OCI-LY7 (cell line): Measurements from ENCODE around the gene TM4SF1. TPM values are rescaled to one million over a fixed set of nuclear protein-coding genes. Genes with fewer than 3 reads are reported as not detected.

ENCODE experiments used
- BruUV-seq: library from RNA; stranded (reverse); fragments of 400-500 nt; replicated peaks from 2 replicates; lab custom pipeline; 2021; lab: Mats Ljungman, UMichigan
- CTCF ChIA-PET: fragments of 300-600 bp; sonication (Branson Sonifier 250); formaldehyde crosslinking; loops from one replicate; lab custom pipeline; 2022; ENCODE audit warnings: antibody characterized with exemption; ENCODE audit not compliant: unreplicated experiment; lab: Charles Lee
- POLR2A ChIA-PET: fragments of 300-600 bp; sonication (Branson Sonifier 250); formaldehyde crosslinking; loops from one replicate; lab custom pipeline; 2022; ENCODE audit warnings: antibody characterized with exemption; lab: Charles Lee
- DNase-seq: peaks from one replicate; pipeline ENCODE4 v3.0.0-alpha.2; 2015; ENCODE audit warnings: low spot score
- H2AFZ ChIP-seq: fragments of 200-600 bp; sonication (generic), shearing (Covaris generic); 2 replicates; pipeline ENCODE4 v1.6.1; 2014; ENCODE audit warnings: mild to moderate bottlenecking, antibody characterized with exemption, low read length, moderate library complexity
- H3K27ac ChIP-seq: fragments of 200-600 bp; sonication (generic); 2 replicates; pipeline ENCODE4 v1.5.1; 2014; ENCODE audit warnings: mixed run types, low read depth, mild to moderate bottlenecking, moderate library complexity, low read length, inconsistent platforms; ENCODE audit not compliant: poor library complexity, severe bottlenecking
- H3K36me3 ChIP-seq: fragments of 200-600 bp; sonication (generic); 2 replicates; pipeline ENCODE4 v1.6.1; 2014; ENCODE audit warnings: mild to moderate bottlenecking, antibody characterized with exemption, low read length, moderate library complexity, mixed read lengths; ENCODE audit not compliant: insufficient read depth
- H3K4me1 ChIP-seq: fragments of 200-600 bp; sonication (generic); 2 replicates; pipeline ENCODE4 v1.5.1; 2014; ENCODE audit warnings: mild to moderate bottlenecking, low read length; ENCODE audit not compliant: insufficient read depth, poor library complexity, severe bottlenecking
- H3K4me2 ChIP-seq: fragments of 200-600 bp; sonication (generic); 2 replicates; pipeline ENCODE4 v1.6.1; 2014; ENCODE audit warnings: mild to moderate bottlenecking, low read length
- H3K4me3 ChIP-seq: fragments of 200-600 bp; sonication (generic); 2 replicates; pipeline ENCODE4 v1.5.1; 2014; ENCODE audit warnings: mild to moderate bottlenecking, low read depth, low read length; ENCODE audit not compliant: poor library complexity, severe bottlenecking
- H3K79me2 ChIP-seq: fragments of 200-600 bp; sonication (generic); 2 replicates; pipeline ENCODE4 v1.6.1; 2016; ENCODE audit warnings: low read depth, mild to moderate bottlenecking, low read length, moderate library complexity, mixed read lengths; ENCODE audit not compliant: insufficient read depth
- H3K9me2 ChIP-seq: fragments of 200-600 bp; sonication (generic); 2 replicates; pipeline ENCODE4 v1.6.1; 2016; ENCODE audit warnings: mild to moderate bottlenecking, low read length, mixed read lengths; ENCODE audit not compliant: insufficient read depth
- H3K9me3 ChIP-seq: fragments of 200-600 bp; sonication (generic); 2 replicates; pipeline ENCODE4 v1.6.1; 2014; ENCODE audit warnings: mild to moderate bottlenecking, mixed run types, low read length, mixed read lengths
- H4K20me1 ChIP-seq: fragments of 200-600 bp; sonication (generic); 2 replicates; pipeline ENCODE4 v1.6.1; 2014; ENCODE audit warnings: mild to moderate bottlenecking, antibody characterized with exemption, low read length, moderate library complexity, mixed read lengths; ENCODE audit not compliant: insufficient read depth
- CTCF ChIP-seq: fragments of 200-600 bp; sonication (generic); conservative IDR thresholded peaks from 2 replicates; pipeline ENCODE4 v1.5.1; 2014; ENCODE audit warnings: mild to moderate bottlenecking, antibody characterized with exemption, low read length, moderate library complexity, mixed read lengths
- EZH2phosphoT487 ChIP-seq: fragments of 200-600 bp; sonication (generic); IDR thresholded peaks from 2 replicates; pipeline ENCODE4 v1.6.1; 2018; ENCODE audit warnings: low read depth, borderline replicate concordance, mild to moderate bottlenecking, mixed run types, antibody characterized with exemption, low read length, moderate library complexity, mixed read lengths
- intact Hi-C: fragments of 100-400 bp; cut with micrococcal nuclease; formaldehyde crosslinking; loops from one replicate; pipeline ENCODE4 v1.10.0; 2022; ENCODE audit not compliant: unreplicated experiment
- total RNA-seq, 2 experiments: library from RNA; depleted of rRNA in 1 of 2; stranded (reverse); fragments of >200 nt in 1 of 2; shearing (Covaris generic) in 1 of 2; gene quantifications; 2 replicates each; pipeline ENCODE4 v1.2.3, GENCODE V29; 2014 to 2022

Gene TM4SF1
- total RNA-seq, 2 experiments from 2014 or later, result not detected

GRCh38 chr3:149319750-149320149, 57.7 kb downstream of the TM4SF1 start:
- no TSS peak for BruUV-seq
- Histone ChIP-seq H3K4me3 (no peak overlapping the region), H3K4me1 (no peaks in the 10 kb centered on the region), H3K9me2 (no peaks in the 10 kb centered on the region), H3K36me3 (no peaks in the 10 kb centered on the region), H3K9me3 (no peaks in the 10 kb centered on the region), H4K20me1 (no peaks in the 10 kb centered on the region), H2AFZ (no peak overlapping the region), H3K27ac (no peak overlapping the region), H3K4me2 (no peak overlapping the region), H3K79me2 (no peaks in the 10 kb centered on the region)
- ChIA-PET POLR2A (no interaction called here), CTCF (no interaction called here)
- TF ChIP-seq CTCF (no peak), EZH2phosphoT487 (no peak)
- intact Hi-C loops, result no loop called here
- no peak for DNase-seq

Other genes with a start within 250 kb of the TM4SF1 start
- 18.5 and 26.2 TPM in 2 replicates for gene HPS3, start 248.0 kb downstream of the TM4SF1 start, total RNA-seq (2014; rRNA removed; shearing (Covaris generic))
- gene HPS3, start 248.0 kb downstream of the TM4SF1 start, total RNA-seq (2022), result 38.8 and 46.3 TPM in 2 replicates
- not detected in 2 replicates for gene CP, start 155.8 kb downstream of the TM4SF1 start, total RNA-seq (2014; rRNA removed; shearing (Covaris generic))
- not detected in 2 replicates for gene CP, start 155.8 kb downstream of the TM4SF1 start, total RNA-seq (2022)
- not detected in 2 replicates for gene TM4SF18, start 44.0 kb downstream of the TM4SF1 start, total RNA-seq (2014; rRNA removed; shearing (Covaris generic))
- gene TM4SF18, start 44.0 kb downstream of the TM4SF1 start, total RNA-seq (2022), result not detected in 2 replicates
- gene TM4SF4, start 97.0 kb upstream of the TM4SF1 start, total RNA-seq (2014; rRNA removed; shearing (Covaris generic)), result not detected in 2 replicates
- gene TM4SF4, start 97.0 kb upstream of the TM4SF1 start, total RNA-seq (2022), result not detected in 2 replicates